Measurements from ENCODE around the gene CYP2D6. TPM values are rescaled to one million over a fixed set of nuclear protein-coding genes. Genes with fewer than 3 reads are reported as not detected.

CYP2D6 gene
- total and polyA plus RNA-seq, 10 of the 15 experiments (the other 5 are each of a cell fraction or from before 2014, with no cell fraction given): 0.08 to 1.4 (median 0.39) TPM

DNA sequence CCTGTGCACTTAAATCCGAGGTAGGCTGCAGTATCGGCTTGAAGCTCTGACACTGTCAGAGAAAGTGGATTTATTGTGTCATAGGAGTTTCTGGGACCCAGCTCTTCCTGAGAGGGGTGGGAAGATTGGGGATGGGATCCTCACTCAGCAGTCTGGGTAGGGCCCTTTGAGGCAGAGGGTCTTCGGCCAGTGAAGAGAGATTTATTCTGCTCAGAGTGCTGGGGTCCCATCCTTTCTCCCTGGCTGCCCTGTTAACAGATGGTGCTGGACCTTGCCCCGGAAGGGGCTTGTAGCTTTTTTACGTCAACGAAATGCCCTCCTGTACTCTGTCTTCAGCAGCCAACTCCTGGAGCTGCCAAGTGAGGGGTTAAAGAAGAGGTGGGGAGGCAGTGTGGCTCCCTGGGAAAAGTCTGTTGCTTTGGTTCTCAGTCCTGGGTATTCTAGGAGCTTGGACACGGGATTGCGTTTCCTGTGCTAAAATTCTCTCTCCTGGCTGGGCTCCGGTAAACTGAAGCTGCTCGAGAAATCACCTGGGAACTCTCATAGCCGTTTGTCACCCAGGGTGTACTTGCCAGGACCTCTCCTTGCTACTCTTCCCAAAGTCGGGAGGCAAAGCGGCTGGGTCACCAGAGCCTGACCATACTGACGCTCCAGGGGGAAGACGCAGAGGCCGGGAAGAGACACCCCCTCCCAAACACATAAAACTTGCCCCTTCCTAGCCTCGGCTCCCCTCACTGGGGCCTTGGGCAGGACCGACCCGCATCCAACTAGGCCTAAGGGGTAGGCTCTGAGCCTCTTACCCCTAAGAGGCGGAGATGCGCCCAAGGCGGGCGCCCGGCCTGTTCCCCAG is 51.9 kb downstream of the CYP2D6 start:
- 60% methylated on average over 23 of the region's 24 CpGs for WGBS (ENCODE audit: insufficient coverage, insufficient replicate concordance, low lambda C conversion rate, missing lambda C conversion rate)
- RAD21 ChIA-PET (ENCODE audit: unreplicated experiment): interaction anchor here (0.8 to 3.3 kb wide), 6 partner anchors 9 to 395 kb away, joined by 3 to 32 read pairs (median 4); partner anchors contain the start of genes CENPM, NAGA and NDUFA6
- Histone ChIP-seq H3K27me3 (replicated peaks in 1 of 2; ENCODE audit: control insufficient read depth in 2 of 2, insufficient read depth in 2 of 2, low read length in 1 of 2) (no peaks in the 10 kb centered on the region), H3K9ac (ENCODE audit: control insufficient read depth, insufficient read depth, low read length) (peak overlapping the region; percentile 90), H3K79me2 (ENCODE audit: control insufficient read depth, insufficient read depth, low read length) (peaks cover 22% of the 10 kb centered on the region), H3K4me3 (peak overlapping the region; percentile 81), H3K27ac (ENCODE audit: control insufficient read depth, insufficient read depth) (peak overlapping the region; percentile 90), H3K9me3 (replicated peaks; ENCODE audit: control insufficient read depth, insufficient read depth, low read length) (no peaks in the 10 kb centered on the region), H3K36me3 (ENCODE audit: control insufficient read depth in 2 of 2, insufficient read depth in 2 of 2, low read length in 1 of 2) (peaks cover 2 to 9% of the 10 kb centered on the region in 2 experiments; a peak in 2 of 4 replicates), H4K20me1 (ENCODE audit: control insufficient read depth, insufficient read depth) (no peaks in the 10 kb centered on the region), H3K4me1 (ENCODE audit: control insufficient read depth, insufficient read depth, low read length) (peaks cover 14% of the 10 kb centered on the region), H3K4me2 (ENCODE audit: control insufficient read depth, insufficient read depth) (peak overlapping the region; percentile 85), H2AFZ (ENCODE audit: control insufficient read depth, low read depth, low read length) (peak overlapping the region; percentile 88)
- ATAC-seq (peak; percentile 20; the same call in 2 of the 3 replicates), FAIRE-seq (no peak), DNase-seq (ENCODE audit: low read depth, low spot score) (no peak)
- BruUV-seq (replicated peaks): TSS peak; percentile 95
- TF ChIP-seq, protein P1, sequence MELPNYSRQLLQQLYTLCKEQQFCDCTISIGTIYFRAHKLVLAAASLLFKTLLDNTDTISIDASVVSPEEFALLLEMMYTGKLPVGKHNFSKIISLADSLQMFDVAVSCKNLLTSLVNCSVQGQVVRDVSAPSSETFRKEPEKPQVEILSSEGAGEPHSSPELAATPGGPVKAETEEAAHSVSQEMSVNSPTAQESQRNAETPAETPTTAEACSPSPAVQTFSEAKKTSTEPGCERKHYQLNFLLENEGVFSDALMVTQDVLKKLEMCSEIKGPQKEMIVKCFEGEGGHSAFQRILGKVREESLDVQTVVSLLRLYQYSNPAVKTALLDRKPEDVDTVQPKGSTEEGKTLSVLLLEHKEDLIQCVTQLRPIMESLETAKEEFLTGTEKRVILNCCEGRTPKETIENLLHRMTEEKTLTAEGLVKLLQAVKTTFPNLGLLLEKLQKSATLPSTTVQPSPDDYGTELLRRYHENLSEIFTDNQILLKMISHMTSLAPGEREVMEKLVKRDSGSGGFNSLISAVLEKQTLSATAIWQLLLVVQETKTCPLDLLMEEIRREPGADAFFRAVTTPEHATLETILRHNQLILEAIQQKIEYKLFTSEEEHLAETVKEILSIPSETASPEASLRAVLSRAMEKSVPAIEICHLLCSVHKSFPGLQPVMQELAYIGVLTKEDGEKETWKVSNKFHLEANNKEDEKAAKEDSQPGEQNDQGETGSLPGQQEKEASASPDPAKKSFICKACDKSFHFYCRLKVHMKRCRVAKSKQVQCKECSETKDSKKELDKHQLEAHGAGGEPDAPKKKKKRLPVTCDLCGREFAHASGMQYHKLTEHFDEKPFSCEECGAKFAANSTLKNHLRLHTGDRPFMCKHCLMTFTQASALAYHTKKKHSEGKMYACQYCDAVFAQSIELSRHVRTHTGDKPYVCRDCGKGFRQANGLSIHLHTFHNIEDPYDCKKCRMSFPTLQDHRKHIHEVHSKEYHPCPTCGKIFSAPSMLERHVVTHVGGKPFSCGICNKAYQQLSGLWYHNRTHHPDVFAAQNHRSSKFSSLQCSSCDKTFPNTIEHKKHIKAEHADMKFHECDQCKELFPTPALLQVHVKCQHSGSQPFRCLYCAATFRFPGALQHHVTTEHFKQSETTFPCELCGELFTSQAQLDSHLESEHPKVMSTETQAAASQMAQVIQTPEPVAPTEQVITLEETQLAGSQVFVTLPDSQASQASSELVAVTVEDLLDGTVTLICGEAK (IDR thresholded peaks at IDR 0.05; ENCODE audit: borderline replicate concordance): peak; percentile 51; the same call in 1 of the 2 replicates
- TF ChIP-seq, protein P2, sequence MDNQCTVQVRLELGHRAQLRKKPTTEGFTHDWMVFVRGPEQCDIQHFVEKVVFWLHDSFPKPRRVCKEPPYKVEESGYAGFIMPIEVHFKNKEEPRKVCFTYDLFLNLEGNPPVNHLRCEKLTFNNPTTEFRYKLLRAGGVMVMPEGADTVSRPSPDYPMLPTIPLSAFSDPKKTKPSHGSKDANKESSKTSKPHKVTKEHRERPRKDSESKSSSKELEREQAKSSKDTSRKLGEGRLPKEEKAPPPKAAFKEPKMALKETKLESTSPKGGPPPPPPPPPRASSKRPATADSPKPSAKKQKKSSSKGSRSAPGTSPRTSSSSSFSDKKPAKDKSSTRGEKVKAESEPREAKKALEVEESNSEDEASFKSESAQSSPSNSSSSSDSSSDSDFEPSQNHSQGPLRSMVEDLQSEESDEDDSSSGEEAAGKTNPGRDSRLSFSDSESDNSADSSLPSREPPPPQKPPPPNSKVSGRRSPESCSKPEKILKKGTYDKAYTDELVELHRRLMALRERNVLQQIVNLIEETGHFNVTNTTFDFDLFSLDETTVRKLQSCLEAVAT (IDR thresholded peaks at IDR 0.05): peak; percentile 87
- TF ChIP-seq SMARCA5 (IDR thresholded peaks at IDR 0.05): 0 out of 2 replicates have a peak, but pooled peaks have one; percentile 48
- TF ChIP-seq, protein P3, sequence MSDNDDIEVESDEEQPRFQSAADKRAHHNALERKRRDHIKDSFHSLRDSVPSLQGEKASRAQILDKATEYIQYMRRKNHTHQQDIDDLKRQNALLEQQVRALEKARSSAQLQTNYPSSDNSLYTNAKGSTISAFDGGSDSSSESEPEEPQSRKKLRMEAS (IDR thresholded peaks at IDR 0.05; ENCODE audit: low read depth, low read length): no peak
- POLR2A ChIA-PET: interaction anchor here (0.7 to 3.9 kb wide), 6 partner anchors 9 to 159 kb away, joined by 3 to 47 read pairs (median 5); partner anchors contain the start of genes CENPM, NAGA and NDUFA6
- SMC1A ChIA-PET (ENCODE audit: uncharacterized antibody, unreplicated experiment): interaction anchor here (1.2 to 3.5 kb wide), 2 partner anchors 12 to 111 kb away, joined by 3 to 29 read pairs; partner anchors contain the start of gene NDUFA6
- intact Hi-C loops (cut with micrococcal nuclease; ENCODE audit: unreplicated experiment) (loop anchor here (2.0 kb wide), 1 partner anchor 48 kb away; no protein-coding TSS in a partner anchor), in situ Hi-C loops (cut with MboI) (no loop called here)
- CTCF ChIA-PET: interaction anchor here (0.5 to 1.0 kb wide), 4 partner anchors 16 to 255 kb away, joined by 4 read pairs; no protein-coding TSS in a partner anchor

Data from GM12878 (cell line).